Mesothelial cell of epicardium (in vitro differentiated cells): Measurements from ENCODE around the gene HCST. TPM values are rescaled to one million over a fixed set of nuclear protein-coding genes. Genes with fewer than 3 reads are reported as not detected.

ENCODE experiments used
- DNase-seq, 2 experiments: peaks; one replicate each; pipeline ENCODE4 v3.0.0; 2021; ENCODE audit warnings: low spot score in 2 of 2; ENCODE audit not compliant: unreplicated experiment in 2 of 2
- H3K27ac Mint-ChIP-seq: 2 replicates; pipeline ENCODE4 v1.8.0; 2021; ENCODE audit warnings: mixed read lengths
- H3K27me3 Mint-ChIP-seq: 2 replicates; pipeline ENCODE4 v1.8.0; 2021; ENCODE audit warnings: low read depth, mixed read lengths
- H3K36me3 Mint-ChIP-seq: 2 replicates; pipeline ENCODE4 v1.8.0; 2021; ENCODE audit warnings: mixed read lengths
- H3K4me1 Mint-ChIP-seq: 2 replicates; pipeline ENCODE4 v1.8.0; 2021; ENCODE audit warnings: mixed read lengths
- H3K4me3 Mint-ChIP-seq: 2 replicates; pipeline ENCODE4 v1.8.0; 2021; ENCODE audit warnings: mild to moderate bottlenecking, moderate library complexity, mixed read lengths
- H3K9me3 Mint-ChIP-seq: 2 replicates; pipeline ENCODE4 v1.8.0; 2021; ENCODE audit warnings: mixed read lengths
- CTCF ChIP-seq: fragments of 200-600 bp; sonication (generic); IDR thresholded peaks from one replicate; pipeline ENCODE4 v1.5.0; 2021; ENCODE audit warnings: antibody characterized with exemption; ENCODE audit not compliant: unreplicated experiment
- total RNA-seq: library from RNA; stranded (reverse); gene quantifications from 3 replicates; pipeline ENCODE4 v1.2.1, GENCODE V29; 2021

The HCST gene
- total RNA-seq = 0.62 to 1.4 TPM (median 0.92 TPM) in 3 replicates

- Mint-ChIP-seq H3K36me3 (no peaks in the 10 kb centered on the region), H3K27ac (peak within 1 kb of the TSS; percentile 87), H3K27me3 (no peaks in the 10 kb centered on the region), H3K4me1 (peaks cover 26% of the 10 kb centered on the region), H3K4me3 (peak within 1 kb of the TSS; percentile 95), H3K9me3 (no peaks in the 10 kb centered on the region)
- DNase-seq = no peak
- no peak for TF ChIP-seq CTCF
Observed at GRCh38 chr19:35901854-35902661, at the start of gene HCST. Gene HCST (plus strand): TSS chr19:35902529. CDS start chr19:35902594, 65 bp downstream.

GRCh38 chr19:35853038-35853756 lies 49.1 kb upstream of the HCST start:
- Mint-ChIP-seq H3K9me3 (no peaks in the 10 kb centered on the region), H3K36me3 (no peaks in the 10 kb centered on the region), H3K27ac (no peak overlapping the region), H3K27me3 (peaks cover 89% of the 10 kb centered on the region), H3K4me3 (no peak overlapping the region), H3K4me1 (peaks cover 16% of the 10 kb centered on the region)
- no peak for DNase-seq
- TF ChIP-seq CTCF = no peak

- H3K9me3 Mint-ChIP-seq = no peaks in the 10 kb centered on the region
Observed at GRCh38 chr19:35856546-35857149, 45.7 kb upstream of the HCST start, which contains the start of gene KIRREL2. Gene KIRREL2 (plus strand): TSS chr19:35856911. CDS start chr19:35857120, 209 bp downstream.

GRCh38 chr19:35858311-35858710 lies 44.0 kb upstream of the HCST start:
- no peak overlapping the region for H3K27ac Mint-ChIP-seq
- no peak for TF ChIP-seq CTCF
- no peak for DNase-seq
- H3K4me1 Mint-ChIP-seq = peaks cover 21% of the 10 kb centered on the region
- no peak overlapping the region for H3K4me3 Mint-ChIP-seq
- H3K9me3 Mint-ChIP-seq = no peaks in the 10 kb centered on the region
- H3K36me3 Mint-ChIP-seq = no peaks in the 10 kb centered on the region
- peaks cover 88% of the 10 kb centered on the region for H3K27me3 Mint-ChIP-seq

More at GRCh38 chr19:35856546-35857149, 45.7 kb upstream of the HCST start, which contains the start of gene KIRREL2:
- Mint-ChIP-seq H3K4me1 (peaks cover 23% of the 10 kb centered on the region), H3K4me3 (peak within 1 kb of the TSS; percentile 69), H3K36me3 (no peaks in the 10 kb centered on the region), H3K27ac (no peak within 1 kb of the TSS), H3K27me3 (peaks cover 90% of the 10 kb centered on the region)
- DNase-seq = peak in 1 of 2 experiments; percentile 63
- no peak for TF ChIP-seq CTCF

- Mint-ChIP-seq H3K4me3 (no peak overlapping the region), H3K27ac (no peak overlapping the region), H3K27me3 (peaks cover 89% of the 10 kb centered on the region), H3K4me1 (peaks cover 21% of the 10 kb centered on the region), H3K9me3 (no peaks in the 10 kb centered on the region), H3K36me3 (no peaks in the 10 kb centered on the region)
- TF ChIP-seq CTCF = no peak
- DNase-seq = no peak
Observed at GRCh38 chr19:35859414-35859813, 42.9 kb upstream of the HCST start.
